ENCODE data around the gene TMEM223. TPM values are rescaled to one million over a fixed set of nuclear protein-coding genes. Genes with fewer than 3 reads are reported as not detected.

TMEM223 gene
- total and polyA plus RNA-seq, 9 of the 15 experiments (the other 6 are each of a cell fraction or from before 2014, with no cell fraction given) = 5.9 to 34.5 (median 19.6) TPM

DNA sequence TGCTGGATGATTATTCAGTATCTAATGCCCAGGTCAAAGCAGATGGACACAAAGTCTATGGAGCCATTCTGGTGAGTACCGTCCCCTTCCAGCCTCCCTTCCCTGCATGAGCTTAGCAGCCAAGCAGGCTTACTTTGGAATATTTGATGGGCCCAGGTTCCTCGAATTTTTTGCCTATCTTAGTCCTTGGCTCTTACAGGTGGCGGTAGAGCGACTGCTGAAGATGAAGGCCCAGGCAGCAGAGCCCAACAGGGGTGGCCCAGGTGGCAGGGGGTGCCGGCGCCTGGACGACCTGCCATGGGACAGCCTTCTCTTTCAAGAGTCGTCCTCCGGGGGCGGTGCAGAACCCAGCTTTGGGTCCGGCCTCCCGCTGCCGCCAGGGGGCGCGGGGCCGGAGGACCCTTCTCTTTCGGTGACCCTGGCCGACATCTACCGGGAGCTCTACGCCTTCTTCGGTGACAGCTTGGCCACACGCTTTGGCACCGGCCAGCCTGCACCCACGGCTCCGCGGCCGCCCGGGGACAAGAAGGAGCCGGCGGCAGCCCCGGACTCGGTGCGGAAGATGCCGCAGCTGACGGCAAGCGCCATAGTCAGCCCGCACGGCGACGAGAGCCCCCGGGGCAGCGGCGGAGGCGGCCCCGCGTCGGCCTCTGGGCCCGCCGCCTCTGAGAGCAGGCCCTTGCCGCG is 5.3 kb downstream of the TMEM223 start:
- intact Hi-C loops (cut with micrococcal nuclease) (loop anchor here (1.0 to 2.0 kb wide), 6 partner anchors 46 to 238 kb away; partner anchors contain the start of genes HNRNPUL2, SLC3A2, STX5 and TEX54), in situ Hi-C loops (cut with MboI) (no loop called here)
- Histone ChIP-seq H3K4me2 (ENCODE audit: insufficient read depth, low read length) (peak overlapping the region; percentile 92), H3K9me3 (replicated peaks; ENCODE audit: control insufficient read depth, insufficient read depth, low read depth, low read length) (no peaks in the 10 kb centered on the region), H2AFZ (ENCODE audit: low read depth, low read length) (peak overlapping the region; percentile 82), H3K4me3 (peak overlapping the region; percentile 82), H3K9me1 (ENCODE audit: control insufficient read depth, insufficient read depth, low read length) (no peaks in the 10 kb centered on the region), H3K27me3 (ENCODE audit: control insufficient read depth in 2 of 2, insufficient read depth in 2 of 2, low read length in 2 of 2) (no peaks in the 10 kb centered on the region), H3K79me2 (ENCODE audit: control insufficient read depth, insufficient read depth, low read length) (peaks cover 51% of the 10 kb centered on the region), H3K36me3 (ENCODE audit: control insufficient read depth, insufficient read depth, low read length) (peaks cover 53% of the 10 kb centered on the region; the same call in 2 of the 3 replicates), H3K27ac (ENCODE audit: extremely low read depth, low read depth, low read length) (peak overlapping the region; percentile 92), H3K9ac (ENCODE audit: insufficient read depth in 1 of 2, low read depth in 2 of 2, low read length in 2 of 2) (peak overlapping the region; percentile 68 to 99), H3K4me1 (replicated peaks in 1 of 2; ENCODE audit: control insufficient read depth in 2 of 2, insufficient read depth in 2 of 2, low read length in 2 of 2) (peaks cover 22 to 25% of the 10 kb centered on the region in 2 experiments), H4K20me1 (replicated peaks; ENCODE audit: control insufficient read depth, insufficient read depth, low read length) (no peaks in the 10 kb centered on the region)
- BruUV-seq (replicated peaks) = no TSS peak
- POLR2A ChIA-PET = interaction anchor here (0.6 to 11.4 kb wide), 32 partner anchors 8 to 615 kb away, joined by 3 to 116 read pairs (median 4); partner anchors contain the start of genes C11orf98, CSKMT, HNRNPUL2 and LBHD1
- no peak for FAIRE-seq
- CTCF ChIA-PET (ENCODE audit: low intra/inter-chr PET ratio) = interaction anchor here (0.6 to 4.5 kb wide), 7 partner anchors 54 to 237 kb away, joined by 3 to 51 read pairs (median 6); partner anchors contain the start of gene SLC3A2
- DNase-seq (ENCODE audit: extremely low read depth in 1 of 4, low spot score in 3 of 4) = peak; percentile 82 to 94 (median 87)
- ATAC-seq = peak; percentile 80
- WGBS (ENCODE audit: insufficient coverage, low coverage, missing lambda C conversion rate) = under 1% methylated on average over 31 of the region's 51 CpGs
- TF ChIP-seq RB1 (IDR thresholded peaks at IDR 0.05; ENCODE audit: low read depth) (peak; percentile 64), CREM (IDR thresholded peaks at IDR 0.05; ENCODE audit: low read depth) (peak; percentile 69), SMC3 (conservative IDR thresholded peaks at IDR 0.05; ENCODE audit: insufficient read depth, low read depth, low read length) (peak; percentile 91), HMGN3 (IDR thresholded peaks at IDR 0.05; ENCODE audit: borderline replicate concordance, extremely low read depth, insufficient read length, low read depth, low read length) (peak; percentile 52), ZBTB34 (CRISPR knock-in tag; IDR thresholded peaks at IDR 0.05) (no peak), CTCFL (IDR thresholded peaks at IDR 0.05; ENCODE audit: borderline replicate concordance, insufficient read depth, low read depth, low read length, poor library complexity, severe bottlenecking) (peak; percentile 93), NR4A1 (CRISPR knock-in tag; IDR thresholded peaks at IDR 0.05) (no peak), NR4A1 (tag; IDR thresholded peaks at IDR 0.05) (no peak; the same call in 1 of the 2 replicates), ZBTB11 (CRISPR knock-in tag; IDR thresholded peaks at IDR 0.05) (peak in 1 of 3 experiments; percentile 31; a peak in 1 of 6 replicates)
- TF ChIP-seq, protein P1, sequence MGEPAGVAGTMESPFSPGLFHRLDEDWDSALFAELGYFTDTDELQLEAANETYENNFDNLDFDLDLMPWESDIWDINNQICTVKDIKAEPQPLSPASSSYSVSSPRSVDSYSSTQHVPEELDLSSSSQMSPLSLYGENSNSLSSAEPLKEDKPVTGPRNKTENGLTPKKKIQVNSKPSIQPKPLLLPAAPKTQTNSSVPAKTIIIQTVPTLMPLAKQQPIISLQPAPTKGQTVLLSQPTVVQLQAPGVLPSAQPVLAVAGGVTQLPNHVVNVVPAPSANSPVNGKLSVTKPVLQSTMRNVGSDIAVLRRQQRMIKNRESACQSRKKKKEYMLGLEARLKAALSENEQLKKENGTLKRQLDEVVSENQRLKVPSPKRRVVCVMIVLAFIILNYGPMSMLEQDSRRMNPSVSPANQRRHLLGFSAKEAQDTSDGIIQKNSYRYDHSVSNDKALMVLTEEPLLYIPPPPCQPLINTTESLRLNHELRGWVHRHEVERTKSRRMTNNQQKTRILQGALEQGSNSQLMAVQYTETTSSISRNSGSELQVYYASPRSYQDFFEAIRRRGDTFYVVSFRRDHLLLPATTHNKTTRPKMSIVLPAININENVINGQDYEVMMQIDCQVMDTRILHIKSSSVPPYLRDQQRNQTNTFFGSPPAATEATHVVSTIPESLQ (CRISPR knock-in tag; IDR thresholded peaks at IDR 0.05) = no peak

Measured in K562 (cell line).